Common myeloid progenitor, CD34-positive (primary cell): ENCODE results near the gene TCTN2.

ENCODE experiments used
- CTCF ChIA-PET: fragments of 350-600 bp; sonication (Branson Sonifier 250); formaldehyde crosslinking; loops from one replicate; lab custom pipeline; 2021; ENCODE audit warnings: antibody characterized with exemption; lab: Charles Lee
- POLR2A ChIA-PET: fragments of 350-600 bp; sonication (Branson Sonifier 250); formaldehyde crosslinking; loops from one replicate; lab custom pipeline; 2021; ENCODE audit warnings: antibody characterized with exemption; lab: Charles Lee
- DNase-seq, 3 donors: peaks; one replicate each; pipeline versions ENCODE4 v3.0.0 to v3.0.0-alpha.2; 2013
- H3K27ac ChIP-seq, 2 experiments: 1 replicate in 1 of 2; 2 replicates in 1 of 2; pipeline ENCODE4 v1.7.0; 2013; ENCODE audit warnings: inconsistent platforms in 2 of 2, low read length in 2 of 2, mild to moderate bottlenecking in 2 of 2, low read depth in 1 of 2, moderate library complexity in 1 of 2; ENCODE audit not compliant: severe bottlenecking in 2 of 2, insufficient read depth in 1 of 2, poor library complexity in 1 of 2
- H3K27me3 ChIP-seq, 5 experiments: replicated peaks in 2 of 5; 1 replicate in 3 of 5; 2 replicates in 2 of 5; pipeline versions ENCODE4 v1.6.1 to v1.7.0; 2013; ENCODE audit warnings: low read length in 4 of 5, mild to moderate bottlenecking in 2 of 5, moderate library complexity in 2 of 5, inconsistent platforms in 1 of 5; ENCODE audit not compliant: insufficient read depth in 5 of 5, control insufficient read depth in 4 of 5
- H3K36me3 ChIP-seq, 4 experiments: 1 replicate in 2 of 4; 2 replicates in 2 of 4; pipeline versions ENCODE4 v1.6.1 to v1.7.0; 2013; ENCODE audit warnings: low read length in 3 of 4, control low read depth in 1 of 4, mild to moderate bottlenecking in 1 of 4; ENCODE audit not compliant: control insufficient read depth in 4 of 4, insufficient read depth in 4 of 4
- H3K4me1 ChIP-seq, 4 experiments: 1 replicate in 3 of 4; 2 replicates in 1 of 4; pipeline versions ENCODE4 v1.6.1 to v1.7.1; 2013; ENCODE audit warnings: low read length in 3 of 4, mild to moderate bottlenecking in 3 of 4, control low read depth in 1 of 4, inconsistent platforms in 1 of 4, moderate library complexity in 1 of 4; ENCODE audit not compliant: control insufficient read depth in 4 of 4, insufficient read depth in 4 of 4; ENCODE audit errors: control extremely low read depth in 1 of 4
- H3K4me3 ChIP-seq, 7 experiments: 1 replicate in 4 of 7; 2 replicates in 3 of 7; pipeline versions ENCODE4 v1.5.1 to v1.7.0; 2013; ENCODE audit warnings: mild to moderate bottlenecking in 7 of 7, low read length in 6 of 7, moderate library complexity in 6 of 7, inconsistent platforms in 2 of 7, low read depth in 2 of 7, control low read depth in 1 of 7; ENCODE audit not compliant: insufficient read depth in 4 of 7, control insufficient read depth in 1 of 7; ENCODE audit errors: extremely low read depth in 1 of 7
- H3K9me3 ChIP-seq, 5 experiments: 1 replicate in 4 of 5; 2 replicates in 1 of 5; pipeline versions ENCODE4 v1.6.1 to v1.7.1; 2013; ENCODE audit warnings: low read length in 4 of 5, mild to moderate bottlenecking in 2 of 5, inconsistent platforms in 1 of 5, low read depth in 1 of 5, moderate library complexity in 1 of 5; ENCODE audit not compliant: control insufficient read depth in 4 of 5, insufficient read depth in 2 of 5; ENCODE audit errors: control extremely low read depth in 1 of 5
- WGBS: methylation state at CpG from one replicate; pipeline ENCODE4 v1.1.5; 2013; ENCODE audit not compliant: insufficient coverage; 5-methylcytosine and 5-hydroxymethylcytosine counted together

Gene TCTN2

GRCh38 chr12:123732251-123732650, 61.3 kb downstream of the TCTN2 start:
- ChIA-PET CTCF (interaction anchor here (0.6 kb wide), 2 partner anchors 37 to 1213 kb away, joined by 3 to 4 read pairs; no protein-coding TSS in a partner anchor), POLR2A (no interaction called here)
- 77% methylated on average over 12 of the region's 12 CpGs for WGBS
- no peaks in the 10 kb centered on the region for H3K27me3 ChIP-seq
- H3K36me3 ChIP-seq: peaks cover 20 to 89% (median 67%) of the 10 kb centered on the region in 4 experiments
- H3K4me3 ChIP-seq: no peak overlapping the region
- H3K4me1 ChIP-seq: peaks cover 0 to 30% (median 13%) of the 10 kb centered on the region in 4 experiments
- DNase-seq: no peak
- H3K27ac ChIP-seq: peak overlapping the region in 1 of 2 experiments; percentile 54
- H3K9me3 ChIP-seq: no peaks in the 10 kb centered on the region

GRCh38 chr12:123733229-123733628, 62.3 kb downstream of the TCTN2 start:
- DNase-seq: no peak
- WGBS: 94% methylated on average over 7 of the region's 10 CpGs
- Histone ChIP-seq H3K27ac (peak overlapping the region in 1 of 2 experiments; percentile 27), H3K4me1 (peaks cover 2 to 34% (median 18%) of the 10 kb centered on the region in 4 experiments), H3K36me3 (peaks cover 15 to 80% (median 59%) of the 10 kb centered on the region in 4 experiments), H3K4me3 (no peak overlapping the region), H3K27me3 (no peaks in the 10 kb centered on the region), H3K9me3 (no peaks in the 10 kb centered on the region)
- POLR2A ChIA-PET: interaction anchor here (0.6 kb wide), 1 partner anchor 54 kb away, joined by 3 read pairs; no protein-coding TSS in a partner anchor
- CTCF ChIA-PET: interaction anchor here (0.6 to 4.9 kb wide), 4 partner anchors 8 to 140 kb away, joined by 3 to 25 read pairs (median 7); no protein-coding TSS in a partner anchor

GRCh38 chr12:123734268-123734667, 63.4 kb downstream of the TCTN2 start:
- no peak for DNase-seq
- no peaks in the 10 kb centered on the region for H3K9me3 ChIP-seq
- H3K4me1 ChIP-seq: peaks cover 2 to 32% (median 19%) of the 10 kb centered on the region in 4 experiments
- no peak overlapping the region for H3K4me3 ChIP-seq
- no peaks in the 10 kb centered on the region for H3K27me3 ChIP-seq
- WGBS: 91% methylated on average over 3 of the region's 5 CpGs
- CTCF ChIA-PET: interaction anchor here (2.5 to 4.9 kb wide), 2 partner anchors 9 to 12 kb away, joined by 10 to 25 read pairs; no protein-coding TSS in a partner anchor
- H3K27ac ChIP-seq: peak overlapping the region in 1 of 2 experiments; percentile 27
- POLR2A ChIA-PET: interaction anchor here (0.6 to 0.9 kb wide), 2 partner anchors 20 to 22 kb away, joined by 3 to 5 read pairs; partner anchors contain the start of gene ATP6V0A2
- peaks cover 12 to 82% (median 60%) of the 10 kb centered on the region in 4 experiments for H3K36me3 ChIP-seq

- H3K4me1 ChIP-seq: peaks cover 15 to 83% (median 59%) of the 10 kb centered on the region in 4 experiments
- H3K27me3 ChIP-seq: no peaks in the 10 kb centered on the region
- H3K36me3 ChIP-seq: peaks cover 4 to 57% (median 43%) of the 10 kb centered on the region in 4 experiments
- DNase-seq: peak in 2 of 3 donors; percentile 64 to 68
- WGBS: 76% methylated on average over 11 of the region's 14 CpGs
- POLR2A ChIA-PET: no interaction called here
- H3K27ac ChIP-seq: peak overlapping the region; percentile 71 to 82
- peak overlapping the region in 4 of 7 experiments; percentile 4 to 51 (median 34) for H3K4me3 ChIP-seq
- CTCF ChIA-PET: interaction anchor here (0.6 kb wide), 1 partner anchor 407 kb away, joined by 3 read pairs; no protein-coding TSS in a partner anchor
- H3K9me3 ChIP-seq: no peaks in the 10 kb centered on the region
Observed at GRCh38 chr12:123741937-123742572, 71.1 kb downstream of the TCTN2 start.

- 4% methylated on average over 9 of the region's 10 CpGs for WGBS
- Histone ChIP-seq H3K36me3 (peaks cover 4 to 60% (median 43%) of the 10 kb centered on the region in 4 experiments), H3K9me3 (no peaks in the 10 kb centered on the region), H3K27ac (peak overlapping the region; percentile 56 to 84), H3K27me3 (no peaks in the 10 kb centered on the region), H3K4me1 (peaks cover 23 to 84% (median 61%) of the 10 kb centered on the region in 4 experiments), H3K4me3 (peak overlapping the region in 1 of 7 experiments; percentile 25)
- POLR2A ChIA-PET: no interaction called here
- CTCF ChIA-PET: interaction anchor here (2.1 kb wide), 1 partner anchor 19 kb away, joined by 7 read pairs; no protein-coding TSS in a partner anchor
- DNase-seq: peak; percentile 83 to 98 (median 96)
Observed at GRCh38 chr12:123743002-123743401, 72.1 kb downstream of the TCTN2 start.

- Histone ChIP-seq H3K27me3 (no peaks in the 10 kb centered on the region), H3K36me3 (peaks cover 5 to 58% (median 45%) of the 10 kb centered on the region in 4 experiments), H3K9me3 (no peaks in the 10 kb centered on the region), H3K4me3 (no peak overlapping the region), H3K27ac (peak overlapping the region in 1 of 2 experiments; percentile 84), H3K4me1 (peaks cover 25 to 86% (median 69%) of the 10 kb centered on the region in 4 experiments)
- whole genome bisulfite sequencing: 86% methylated on average over 8 of the region's 12 CpGs
- ChIA-PET CTCF (interaction anchor here (0.8 to 2.9 kb wide), 13 partner anchors 8 to 123 kb away, joined by 3 to 18 read pairs (median 3); partner anchors contain the start of gene ATP6V0A2), POLR2A (interaction anchor here (2.3 kb wide), 1 partner anchor 32 kb away, joined by 14 read pairs; the partner anchor contains the start of gene ATP6V0A2)
- peak in 2 of 3 donors; percentile 33 to 37 for DNase-seq
Observed at GRCh38 chr12:123744836-123745235, 73.9 kb downstream of the TCTN2 start.
